ENCODE measurements around the gene ERBB4. TPM values are rescaled to one million over a fixed set of nuclear protein-coding genes. Genes with fewer than 3 reads are reported as not detected.

The ERBB4 gene
- total RNA-seq, 1 donor from 2014 or later: 2.1 TPM

GRCh38 chr2:211455216-211455841 is 1083.3 kb downstream of the ERBB4 start:
- no peak for DNase-seq

- DNase-seq: no peak
These were observed 1083.9 kb downstream of the ERBB4 start for GRCh38 chr2:211454679-211455078.

DNA sequence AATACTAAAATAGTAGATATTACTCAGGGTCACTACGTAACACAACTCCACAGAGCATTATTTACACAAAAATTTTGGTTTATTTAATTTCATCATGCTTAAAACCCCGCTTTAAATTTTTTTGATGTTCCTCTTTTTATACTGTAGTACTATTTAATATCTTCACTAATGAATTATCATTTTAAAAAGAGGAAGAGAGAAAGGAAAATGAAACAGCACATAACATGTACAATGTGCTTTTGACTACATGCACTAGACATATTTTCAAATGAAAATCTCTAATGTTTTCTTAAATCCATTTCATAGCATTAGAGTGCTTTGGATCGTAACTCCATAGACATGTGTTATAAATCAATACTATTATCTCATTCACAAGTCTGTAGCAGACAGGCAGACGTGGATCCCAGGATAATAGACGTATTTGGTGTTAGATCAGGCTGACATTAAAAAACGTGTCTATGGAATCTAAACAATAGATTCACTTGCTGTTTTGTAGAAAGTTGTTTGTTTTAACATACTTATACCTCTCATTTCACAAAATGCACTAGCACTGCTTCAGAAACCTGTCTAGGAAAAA is 1085.2 kb downstream of the ERBB4 start:
- DNase-seq: peak; percentile 4

- DNase-seq: no peak
These were observed 1087.0 kb downstream of the ERBB4 start for GRCh38 chr2:211451642-211452041.

DNA sequence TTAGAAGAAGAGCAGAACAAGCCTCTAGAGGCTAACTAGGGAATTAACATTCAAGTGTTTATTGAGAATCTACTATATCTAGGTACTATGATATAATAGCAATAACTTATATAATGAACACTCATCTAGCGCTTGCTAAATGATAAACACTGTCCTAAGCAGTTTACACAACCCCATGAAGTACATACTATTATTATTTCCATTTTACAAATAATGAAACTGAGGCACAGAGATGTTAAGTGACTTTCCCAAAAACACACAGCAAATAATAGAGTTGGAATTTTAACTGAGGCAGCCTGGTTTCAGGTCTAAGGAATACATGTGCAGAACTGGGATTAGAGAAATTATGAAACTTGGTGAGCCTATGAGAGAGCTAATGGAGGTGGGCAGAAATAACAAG is 1088.8 kb downstream of the ERBB4 start:
- DNase-seq: no peak

- DNase-seq: no peak
These were observed 1091.1 kb downstream of the ERBB4 start for GRCh38 chr2:211447548-211447947.

- DNase-seq: no peak
These were observed 1098.5 kb downstream of the ERBB4 start for GRCh38 chr2:211440107-211440506.

DNA sequence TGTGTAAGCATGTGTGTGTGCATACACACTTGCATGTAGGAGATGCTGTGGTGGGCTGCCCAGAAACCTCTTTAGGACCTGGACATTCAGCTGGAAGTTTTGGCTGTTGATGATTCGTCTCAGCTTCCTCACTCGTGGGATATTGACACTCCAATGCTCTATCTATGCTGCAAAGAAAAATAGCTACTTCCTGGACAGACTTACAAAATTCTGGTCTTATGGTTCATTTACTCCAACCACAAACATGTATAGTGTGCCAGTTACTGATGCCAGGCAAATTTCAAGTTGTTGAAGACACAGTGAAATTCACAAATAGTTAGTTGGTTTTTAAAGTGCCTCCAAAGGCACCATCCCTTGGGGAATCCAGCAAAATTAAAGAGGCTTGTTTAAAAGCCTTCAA is 1099.6 kb downstream of the ERBB4 start:
- no peak for DNase-seq

DNA sequence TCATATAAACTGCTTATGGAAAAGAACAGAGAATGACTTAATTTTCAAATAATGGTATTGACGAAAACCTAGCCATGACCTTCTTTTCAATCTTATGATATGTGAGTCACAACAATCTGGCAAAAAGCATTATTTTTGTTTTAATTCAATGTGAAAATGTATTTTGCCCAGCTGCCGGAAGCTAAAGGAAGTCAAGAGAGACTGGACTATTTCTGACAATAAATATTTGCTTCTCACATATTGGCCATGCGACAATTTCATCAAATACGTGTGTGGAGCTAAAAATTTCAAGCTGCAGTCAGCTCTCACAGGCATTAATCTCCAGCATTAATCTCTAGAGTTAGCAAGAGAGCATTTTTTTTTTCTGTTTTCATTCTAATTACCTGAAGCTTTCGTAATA is 1101.2 kb downstream of the ERBB4 start:
- DNase-seq: no peak

GRCh38 chr2:211436182-211436581 is 1102.4 kb downstream of the ERBB4 start:
- no peak for DNase-seq

GRCh38 chr2:211435331-211435730 is 1103.3 kb downstream of the ERBB4 start:
- DNase-seq: no peak

DNA sequence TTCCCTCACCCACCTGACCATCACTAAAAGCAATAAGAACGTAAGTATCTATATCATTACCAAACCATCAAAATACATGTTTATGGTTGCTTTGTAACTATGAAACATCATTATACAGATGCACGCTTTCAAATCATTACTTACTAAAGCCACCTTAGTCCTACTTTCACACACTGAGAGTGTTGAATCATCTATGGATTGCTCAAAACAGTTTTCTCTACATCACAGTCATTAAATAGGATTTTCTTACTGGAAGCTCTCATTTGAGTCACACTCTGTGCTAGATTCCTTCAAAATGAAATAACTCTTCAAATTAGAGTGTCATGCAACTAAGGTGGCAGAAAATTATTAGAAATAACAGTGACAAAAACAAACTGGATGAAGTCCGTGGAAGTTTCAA is 1103.8 kb downstream of the ERBB4 start:
- DNase-seq: no peak

- DNase-seq: no peak
These were observed 1109.2 kb downstream of the ERBB4 start for GRCh38 chr2:211429256-211429920.

- no peak for DNase-seq
These were observed 1112.4 kb downstream of the ERBB4 start for GRCh38 chr2:211426240-211426639.

DNA sequence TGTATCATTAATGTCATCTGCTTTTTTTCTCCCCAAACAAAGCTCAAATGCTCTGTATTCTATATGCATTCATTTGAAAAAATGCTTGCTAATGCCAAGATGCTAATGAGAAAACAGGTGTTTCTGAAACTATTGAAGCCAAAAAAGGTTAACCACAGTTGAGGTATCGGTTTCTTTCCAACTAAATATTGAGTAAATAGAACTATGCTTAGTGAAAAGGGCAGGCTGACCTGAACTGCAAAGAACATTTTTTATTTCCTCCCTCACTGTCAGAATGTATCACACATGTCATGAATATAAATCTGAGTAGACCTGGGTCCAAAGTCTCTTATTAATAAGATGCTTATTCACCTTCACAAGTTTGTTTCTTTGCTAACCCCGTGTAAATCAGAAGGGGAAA is 1115.6 kb downstream of the ERBB4 start:
- DNase-seq: no peak

GRCh38 chr2:211417544-211417943 is 1121.1 kb downstream of the ERBB4 start:
- no peak for DNase-seq

DNA sequence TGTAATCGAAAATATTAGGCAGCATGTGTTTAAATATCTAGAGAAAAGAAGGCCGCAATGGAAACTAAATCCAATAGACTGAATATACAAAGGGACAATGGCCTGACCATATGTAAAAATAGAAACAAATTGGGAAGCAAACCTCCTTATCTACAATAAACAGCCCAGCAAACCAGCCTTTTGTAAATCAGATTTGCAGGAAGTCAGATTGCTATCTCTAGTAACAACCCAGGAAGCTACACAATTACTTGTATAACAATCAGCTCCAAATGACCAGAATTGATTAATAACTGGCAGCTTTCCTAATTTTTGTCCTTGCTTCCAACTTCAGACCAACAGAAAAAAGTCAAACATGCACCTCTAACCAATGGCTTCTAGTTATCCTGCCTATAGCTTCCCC is 1122.2 kb downstream of the ERBB4 start:
- no peak for DNase-seq

DNA sequence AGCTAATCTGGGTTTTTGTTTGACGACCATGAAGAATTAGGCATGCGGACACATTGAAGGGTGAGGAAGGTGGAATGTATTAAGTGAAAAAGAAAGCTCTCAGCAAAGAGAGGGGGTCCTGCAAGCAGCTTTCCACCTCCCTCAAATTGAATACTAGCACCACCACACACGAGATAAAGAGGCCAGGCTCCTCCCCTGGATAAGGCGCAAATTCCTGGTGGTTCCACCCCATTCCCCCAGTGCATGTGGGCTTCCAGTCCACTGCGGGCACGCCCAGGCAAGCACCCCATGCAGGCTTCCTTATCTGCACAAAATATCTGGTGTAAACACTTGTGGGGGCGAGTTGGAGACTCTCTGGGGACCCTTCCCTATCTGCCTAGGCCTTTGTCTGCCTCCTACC is 1124.9 kb downstream of the ERBB4 start:
- no peak for DNase-seq

GRCh38 chr2:211408483-211408891 is 1130.1 kb downstream of the ERBB4 start:
- no peak for DNase-seq

DNA sequence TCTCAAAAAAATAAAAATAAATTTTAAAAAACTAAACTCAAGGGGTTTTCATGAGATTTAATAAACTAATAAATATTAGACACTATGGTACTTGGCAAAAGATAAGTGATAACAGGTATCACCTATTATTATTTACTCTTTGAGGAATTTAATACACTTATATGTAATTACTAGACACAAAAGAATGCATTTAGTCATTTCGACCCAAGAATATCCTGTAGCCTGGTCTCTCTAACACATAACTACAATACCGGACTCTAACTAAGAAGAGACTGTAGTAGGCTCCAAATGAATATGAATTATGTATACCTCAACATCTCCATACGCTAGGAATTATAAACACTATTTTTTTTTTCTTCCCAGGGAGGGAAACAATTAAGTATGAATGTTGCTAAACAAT is 1131.5 kb downstream of the ERBB4 start:
- no peak for DNase-seq

DNA sequence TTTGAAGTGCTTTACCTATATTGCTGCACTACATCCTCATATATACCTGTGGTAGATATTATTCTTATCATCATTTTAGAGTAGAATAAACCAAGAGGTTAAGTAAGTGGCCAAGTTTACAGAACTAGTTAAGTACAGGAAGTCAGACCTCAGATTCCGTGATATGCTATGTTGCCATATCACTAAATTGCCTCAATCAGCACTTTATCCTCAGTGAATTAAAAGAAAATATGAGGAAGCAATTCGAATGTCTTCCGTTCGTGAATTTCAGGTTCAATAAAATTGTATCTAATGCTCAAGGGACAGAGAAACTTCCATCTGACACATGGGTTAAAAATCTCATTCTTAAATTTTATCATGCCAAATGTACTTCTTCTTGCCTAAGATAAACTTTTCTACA is 1133.6 kb downstream of the ERBB4 start:
- DNase-seq: no peak

- no peak for DNase-seq
These were observed 1134.5 kb downstream of the ERBB4 start for GRCh38 chr2:211404098-211404497.

- DNase-seq: no peak
These were observed 1137.3 kb downstream of the ERBB4 start for GRCh38 chr2:211401328-211401727.

GRCh38 chr2:211397764-211398163 is 1140.8 kb downstream of the ERBB4 start:
- no peak for DNase-seq

All from skin of body (tissue), 2 donors.